ENCODE results near the gene CALHM6. TPM values are rescaled to one million over a fixed set of nuclear protein-coding genes. Genes with fewer than 3 reads are reported as not detected.

CALHM6 gene
- total RNA-seq, 1 experiment from 2014 or later = 0.44 TPM

DNA sequence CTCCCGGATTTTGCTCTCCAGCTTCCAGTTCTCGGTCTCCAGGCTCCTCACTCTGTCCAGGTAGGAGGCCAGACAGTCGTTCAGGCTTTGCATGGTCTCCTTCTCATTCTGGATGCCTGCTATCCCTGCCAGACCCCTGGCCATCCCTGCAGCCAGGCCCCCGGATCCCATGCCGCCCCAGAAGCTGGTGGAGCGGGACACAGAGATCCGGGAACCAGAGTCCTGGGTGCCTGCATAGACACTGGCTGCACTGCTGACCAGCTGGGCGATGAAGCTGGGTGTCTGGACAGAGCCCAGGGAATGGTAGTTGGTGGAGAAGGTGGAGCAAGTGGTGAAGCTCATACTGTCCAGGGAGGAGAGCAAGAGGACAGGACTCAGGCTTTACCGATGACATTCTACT, 2.9 kb upstream of the CALHM6 start:
- Mint-ChIP-seq H3K27me3 (ENCODE audit: low read depth) (peaks cover 56% of the 10 kb centered on the region), H3K36me3 (no peaks in the 10 kb centered on the region), H3K9me3 (no peaks in the 10 kb centered on the region), H3K4me1 (peaks cover 13% of the 10 kb centered on the region), H3K4me3 (no peak overlapping the region), H3K27ac (no peak overlapping the region)
- POLR2A ChIA-PET = no interaction called here
- ATAC-seq (no peak), DNase-seq (ENCODE audit: low spot score) (no peak)
- TF ChIP-seq, protein P1, sequence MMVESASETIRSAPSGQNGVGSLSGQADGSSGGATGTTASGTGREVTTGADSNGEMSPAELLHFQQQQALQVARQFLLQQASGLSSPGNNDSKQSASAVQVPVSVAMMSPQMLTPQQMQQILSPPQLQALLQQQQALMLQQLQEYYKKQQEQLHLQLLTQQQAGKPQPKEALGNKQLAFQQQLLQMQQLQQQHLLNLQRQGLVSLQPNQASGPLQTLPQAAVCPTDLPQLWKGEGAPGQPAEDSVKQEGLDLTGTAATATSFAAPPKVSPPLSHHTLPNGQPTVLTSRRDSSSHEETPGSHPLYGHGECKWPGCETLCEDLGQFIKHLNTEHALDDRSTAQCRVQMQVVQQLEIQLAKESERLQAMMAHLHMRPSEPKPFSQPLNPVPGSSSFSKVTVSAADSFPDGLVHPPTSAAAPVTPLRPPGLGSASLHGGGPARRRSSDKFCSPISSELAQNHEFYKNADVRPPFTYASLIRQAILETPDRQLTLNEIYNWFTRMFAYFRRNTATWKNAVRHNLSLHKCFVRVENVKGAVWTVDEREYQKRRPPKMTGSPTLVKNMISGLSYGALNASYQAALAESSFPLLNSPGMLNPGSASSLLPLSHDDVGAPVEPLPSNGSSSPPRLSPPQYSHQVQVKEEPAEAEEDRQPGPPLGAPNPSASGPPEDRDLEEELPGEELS (CRISPR knock-in tag; IDR thresholded peaks at IDR 0.05) = no peak
- TF ChIP-seq, protein P2, sequence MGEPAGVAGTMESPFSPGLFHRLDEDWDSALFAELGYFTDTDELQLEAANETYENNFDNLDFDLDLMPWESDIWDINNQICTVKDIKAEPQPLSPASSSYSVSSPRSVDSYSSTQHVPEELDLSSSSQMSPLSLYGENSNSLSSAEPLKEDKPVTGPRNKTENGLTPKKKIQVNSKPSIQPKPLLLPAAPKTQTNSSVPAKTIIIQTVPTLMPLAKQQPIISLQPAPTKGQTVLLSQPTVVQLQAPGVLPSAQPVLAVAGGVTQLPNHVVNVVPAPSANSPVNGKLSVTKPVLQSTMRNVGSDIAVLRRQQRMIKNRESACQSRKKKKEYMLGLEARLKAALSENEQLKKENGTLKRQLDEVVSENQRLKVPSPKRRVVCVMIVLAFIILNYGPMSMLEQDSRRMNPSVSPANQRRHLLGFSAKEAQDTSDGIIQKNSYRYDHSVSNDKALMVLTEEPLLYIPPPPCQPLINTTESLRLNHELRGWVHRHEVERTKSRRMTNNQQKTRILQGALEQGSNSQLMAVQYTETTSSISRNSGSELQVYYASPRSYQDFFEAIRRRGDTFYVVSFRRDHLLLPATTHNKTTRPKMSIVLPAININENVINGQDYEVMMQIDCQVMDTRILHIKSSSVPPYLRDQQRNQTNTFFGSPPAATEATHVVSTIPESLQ (CRISPR knock-in tag; IDR thresholded peaks at IDR 0.05) = no peak
- TF ChIP-seq, protein P3, sequence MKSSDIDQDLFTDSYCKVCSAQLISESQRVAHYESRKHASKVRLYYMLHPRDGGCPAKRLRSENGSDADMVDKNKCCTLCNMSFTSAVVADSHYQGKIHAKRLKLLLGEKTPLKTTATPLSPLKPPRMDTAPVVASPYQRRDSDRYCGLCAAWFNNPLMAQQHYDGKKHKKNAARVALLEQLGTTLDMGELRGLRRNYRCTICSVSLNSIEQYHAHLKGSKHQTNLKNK (CRISPR knock-in tag; IDR thresholded peaks at IDR 0.05) = no peak
- CTCF ChIA-PET = interaction anchor here (1.0 kb wide), 1 partner anchor 190 kb away, joined by 3 read pairs; no protein-coding TSS in a partner anchor

DNA sequence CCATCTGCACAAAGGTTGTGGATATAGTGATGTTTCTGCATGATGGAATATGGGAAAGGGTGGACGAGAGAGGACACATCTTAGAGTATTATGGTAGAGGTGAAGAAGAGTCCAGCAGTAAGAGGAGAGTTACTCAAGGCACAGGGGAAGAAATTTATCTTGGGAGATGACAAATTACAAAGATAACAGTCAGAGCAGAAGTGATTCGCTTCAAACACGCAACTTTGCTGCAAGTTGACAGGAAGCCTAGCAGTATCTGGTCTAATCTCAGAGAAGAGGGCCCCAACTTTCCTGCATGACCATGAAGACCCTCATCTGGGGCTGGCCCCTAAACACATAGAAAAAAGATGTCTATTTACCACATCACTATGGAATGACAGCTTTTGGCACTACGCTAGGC, 1.2 kb upstream of the CALHM6 start:
- H3K36me3 Mint-ChIP-seq = no peaks in the 10 kb centered on the region
- TF ChIP-seq ZNF396 (CRISPR knock-in tag; IDR thresholded peaks at IDR 0.05; ENCODE audit: borderline replicate concordance) (no peak), GTF2I (CRISPR knock-in tag; conservative IDR thresholded peaks at IDR 0.05) (no peak), TEAD4 (CRISPR knock-in tag; IDR thresholded peaks at IDR 0.05) (no peak)
- TF ChIP-seq, protein P4, sequence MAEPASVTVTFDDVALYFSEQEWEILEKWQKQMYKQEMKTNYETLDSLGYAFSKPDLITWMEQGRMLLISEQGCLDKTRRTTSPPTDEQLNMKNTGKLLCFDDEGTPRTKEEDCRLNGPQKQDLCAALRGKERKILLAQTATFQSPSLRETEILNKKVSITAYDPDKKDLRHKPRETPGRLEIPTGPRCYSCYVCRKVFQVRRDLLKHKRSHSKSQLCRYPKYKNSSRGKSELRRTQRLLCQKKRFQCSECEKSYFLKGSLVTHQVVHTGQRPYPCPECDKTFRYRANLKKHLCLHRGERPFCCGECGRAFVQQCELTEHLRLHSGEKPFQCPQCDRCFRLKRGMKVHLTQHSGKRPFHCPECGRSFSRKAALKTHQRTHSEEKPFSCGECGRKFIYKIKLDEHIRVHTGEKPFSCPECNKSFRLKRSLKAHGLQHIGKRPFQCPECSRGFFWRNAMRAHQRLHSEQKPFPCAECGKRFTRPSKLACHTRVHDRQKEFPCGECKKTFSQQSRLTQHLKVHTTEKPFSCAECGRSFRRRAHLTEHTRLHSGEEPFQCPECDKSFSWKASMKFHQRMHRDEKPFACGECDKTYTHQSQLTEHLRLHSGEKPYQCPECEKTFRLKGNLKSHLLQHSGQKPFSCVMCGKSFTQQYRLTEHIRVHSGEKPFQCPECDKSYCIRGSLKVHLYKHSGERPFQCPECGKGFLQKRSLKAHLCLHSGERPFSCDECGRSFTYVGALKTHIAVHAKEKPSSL (CRISPR knock-in tag; conservative IDR thresholded peaks at IDR 0.05) = no peak
- CTCF ChIA-PET = interaction anchor here (0.6 to 1.4 kb wide), 2 partner anchors 50 to 191 kb away, joined by 3 read pairs; no protein-coding TSS in a partner anchor
- no peaks in the 10 kb centered on the region for H3K9me3 Mint-ChIP-seq
- POLR2A ChIA-PET = no interaction called here
- H3K4me1 Mint-ChIP-seq = peaks cover 24% of the 10 kb centered on the region
- H3K27ac Mint-ChIP-seq = no peak overlapping the region
- peaks cover 56% of the 10 kb centered on the region for H3K27me3 Mint-ChIP-seq (ENCODE audit: low read depth)
- no peak for ATAC-seq
- no peak for DNase-seq (ENCODE audit: low spot score)
- H3K4me3 Mint-ChIP-seq = no peak overlapping the region

DNA sequence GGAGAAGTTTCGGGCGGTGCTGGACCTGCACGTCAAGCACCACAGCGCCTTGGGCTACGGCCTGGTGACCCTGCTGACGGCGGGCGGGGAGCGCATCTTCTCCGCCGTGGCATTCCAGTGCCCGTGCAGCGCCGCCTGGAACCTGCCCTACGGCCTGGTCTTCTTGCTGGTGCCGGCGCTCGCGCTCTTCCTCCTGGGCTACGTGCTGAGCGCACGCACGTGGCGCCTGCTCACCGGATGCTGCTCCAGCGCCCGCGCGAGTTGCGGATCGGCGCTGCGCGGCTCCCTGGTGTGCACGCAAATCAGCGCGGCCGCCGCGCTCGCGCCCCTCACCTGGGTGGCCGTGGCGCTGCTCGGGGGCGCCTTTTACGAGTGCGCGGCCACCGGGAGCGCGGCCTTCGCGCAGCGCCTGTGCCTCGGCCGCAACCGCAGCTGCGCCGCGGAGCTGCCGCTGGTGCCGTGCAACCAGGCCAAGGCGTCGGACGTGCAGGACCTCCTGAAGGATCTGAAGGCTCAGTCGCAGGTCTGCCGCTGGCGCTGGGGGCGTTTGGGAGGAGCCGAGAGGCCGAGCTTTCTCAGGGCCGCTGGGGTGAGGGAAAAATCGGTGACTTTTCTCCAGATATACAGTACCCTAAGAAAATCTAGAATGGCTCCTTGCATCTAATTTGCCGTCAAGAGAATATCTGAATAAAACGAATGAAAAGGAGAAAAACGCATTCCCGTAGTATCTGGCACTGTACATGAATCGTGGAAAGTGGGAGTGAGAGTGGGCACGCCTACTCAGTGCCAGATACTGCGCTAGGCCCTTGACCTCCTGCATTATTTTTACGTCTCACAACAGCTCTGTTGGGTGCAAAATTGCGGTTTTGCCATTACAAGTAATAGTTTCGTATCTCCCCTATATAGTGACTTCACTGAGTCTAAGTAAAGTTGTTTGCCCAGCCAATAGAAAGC, 1.0 kb downstream of the CALHM6 start:
- Mint-ChIP-seq H3K4me1 (peaks cover 30% of the 10 kb centered on the region), H3K27ac (no peak overlapping the region), H3K27me3 (ENCODE audit: low read depth) (peaks cover 55% of the 10 kb centered on the region), H3K36me3 (no peaks in the 10 kb centered on the region), H3K4me3 (peak overlapping the region; percentile 60), H3K9me3 (no peaks in the 10 kb centered on the region)
- POLR2A ChIA-PET = no interaction called here
- peak; percentile 92 for ATAC-seq
- CTCF ChIA-PET = interaction anchor here (0.7 to 1.7 kb wide), 6 partner anchors 11 to 194 kb away, joined by 3 to 4 read pairs (median 4); no protein-coding TSS in a partner anchor
- peak; percentile 86 for DNase-seq (ENCODE audit: low spot score)
- no peak for TF ChIP-seq ZNF396 (CRISPR knock-in tag; IDR thresholded peaks at IDR 0.05; ENCODE audit: borderline replicate concordance)
- TF ChIP-seq ZNF671 (CRISPR knock-in tag; IDR thresholded peaks at IDR 0.05) = no peak; the same call in 1 of the 2 replicates
- no peak for TF ChIP-seq SMAD4 (CRISPR knock-in tag; IDR thresholded peaks at IDR 0.05)
- no peak for TF ChIP-seq HMGA2 (CRISPR knock-in tag; IDR thresholded peaks at IDR 0.05)
- TF ChIP-seq, protein P5, sequence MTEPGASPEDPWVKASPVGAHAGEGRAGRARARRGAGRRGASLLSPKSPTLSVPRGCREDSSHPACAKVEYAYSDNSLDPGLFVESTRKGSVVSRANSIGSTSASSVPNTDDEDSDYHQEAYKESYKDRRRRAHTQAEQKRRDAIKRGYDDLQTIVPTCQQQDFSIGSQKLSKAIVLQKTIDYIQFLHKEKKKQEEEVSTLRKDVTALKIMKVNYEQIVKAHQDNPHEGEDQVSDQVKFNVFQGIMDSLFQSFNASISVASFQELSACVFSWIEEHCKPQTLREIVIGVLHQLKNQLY (CRISPR knock-in tag; IDR thresholded peaks at IDR 0.05) = peak; percentile 88; the same call in 1 of the 2 replicates
- TF ChIP-seq CREB1 (CRISPR knock-in tag; IDR thresholded peaks at IDR 0.05) = peak; percentile 54; the same call in 1 of the 2 replicates
- TF ChIP-seq, protein P6, sequence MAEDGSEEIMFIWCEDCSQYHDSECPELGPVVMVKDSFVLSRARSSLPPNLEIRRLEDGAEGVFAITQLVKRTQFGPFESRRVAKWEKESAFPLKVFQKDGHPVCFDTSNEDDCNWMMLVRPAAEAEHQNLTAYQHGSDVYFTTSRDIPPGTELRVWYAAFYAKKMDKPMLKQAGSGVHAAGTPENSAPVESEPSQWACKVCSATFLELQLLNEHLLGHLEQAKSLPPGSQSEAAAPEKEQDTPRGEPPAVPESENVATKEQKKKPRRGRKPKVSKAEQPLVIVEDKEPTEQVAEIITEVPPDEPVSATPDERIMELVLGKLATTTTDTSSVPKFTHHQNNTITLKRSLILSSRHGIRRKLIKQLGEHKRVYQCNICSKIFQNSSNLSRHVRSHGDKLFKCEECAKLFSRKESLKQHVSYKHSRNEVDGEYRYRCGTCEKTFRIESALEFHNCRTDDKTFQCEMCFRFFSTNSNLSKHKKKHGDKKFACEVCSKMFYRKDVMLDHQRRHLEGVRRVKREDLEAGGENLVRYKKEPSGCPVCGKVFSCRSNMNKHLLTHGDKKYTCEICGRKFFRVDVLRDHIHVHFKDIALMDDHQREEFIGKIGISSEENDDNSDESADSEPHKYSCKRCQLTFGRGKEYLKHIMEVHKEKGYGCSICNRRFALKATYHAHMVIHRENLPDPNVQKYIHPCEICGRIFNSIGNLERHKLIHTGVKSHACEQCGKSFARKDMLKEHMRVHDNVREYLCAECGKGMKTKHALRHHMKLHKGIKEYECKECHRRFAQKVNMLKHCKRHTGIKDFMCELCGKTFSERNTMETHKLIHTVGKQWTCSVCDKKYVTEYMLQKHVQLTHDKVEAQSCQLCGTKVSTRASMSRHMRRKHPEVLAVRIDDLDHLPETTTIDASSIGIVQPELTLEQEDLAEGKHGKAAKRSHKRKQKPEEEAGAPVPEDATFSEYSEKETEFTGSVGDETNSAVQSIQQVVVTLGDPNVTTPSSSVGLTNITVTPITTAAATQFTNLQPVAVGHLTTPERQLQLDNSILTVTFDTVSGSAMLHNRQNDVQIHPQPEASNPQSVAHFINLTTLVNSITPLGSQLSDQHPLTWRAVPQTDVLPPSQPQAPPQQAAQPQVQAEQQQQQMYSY (CRISPR knock-in tag; IDR thresholded peaks at IDR 0.05) = peak; percentile 48; the same call in 1 of the 2 replicates
- TF ChIP-seq, protein P7, sequence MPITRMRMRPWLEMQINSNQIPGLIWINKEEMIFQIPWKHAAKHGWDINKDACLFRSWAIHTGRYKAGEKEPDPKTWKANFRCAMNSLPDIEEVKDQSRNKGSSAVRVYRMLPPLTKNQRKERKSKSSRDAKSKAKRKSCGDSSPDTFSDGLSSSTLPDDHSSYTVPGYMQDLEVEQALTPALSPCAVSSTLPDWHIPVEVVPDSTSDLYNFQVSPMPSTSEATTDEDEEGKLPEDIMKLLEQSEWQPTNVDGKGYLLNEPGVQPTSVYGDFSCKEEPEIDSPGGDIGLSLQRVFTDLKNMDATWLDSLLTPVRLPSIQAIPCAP (CRISPR knock-in tag; IDR thresholded peaks at IDR 0.05) = peak; percentile 94
- no peak for TF ChIP-seq NFATC4 (CRISPR knock-in tag; IDR thresholded peaks at IDR 0.05)
- peak; percentile 27; the same call in 1 of the 2 replicates for TF ChIP-seq NFYB (CRISPR knock-in tag; conservative IDR thresholded peaks at IDR 0.05; ENCODE audit: low read depth)
- TF ChIP-seq CREM (CRISPR knock-in tag; IDR thresholded peaks at IDR 0.05) = peak; percentile 92
- peak; percentile 71; the same call in 1 of the 2 replicates for TF ChIP-seq ZBTB21 (CRISPR knock-in tag; IDR thresholded peaks at IDR 0.05; ENCODE audit: borderline replicate concordance)
